H1 (cell line): ENCODE data around the gene MFGE8. TPM values are rescaled to one million over a fixed set of nuclear protein-coding genes. Genes with fewer than 3 reads are reported as not detected.

Experiments
- CTCF ChIA-PET: fragments of 300-600 bp; sonication (Branson Sonifier 250); formaldehyde crosslinking; loops from one replicate; lab custom pipeline; 2021; ENCODE audit not compliant: partially characterized antibody; lab: Charles Lee
- POLR2A ChIA-PET: fragments of 300-600 bp; sonication (Branson Sonifier 250); formaldehyde crosslinking; loops from one replicate; lab custom pipeline; 2021; ENCODE audit warnings: inconsistent platforms; ENCODE audit not compliant: partially characterized antibody; lab: Charles Lee
- DNase-seq, 2 experiments: peaks; one replicate each; pipeline versions ENCODE4 v3.0.0 to v3.0.0-alpha.2; 2010 to 2022; ENCODE audit warnings: low spot score in 2 of 2, low read depth in 1 of 2, mixed read lengths in 1 of 2
- FAIRE-seq: peaks from 2 replicates; lab custom pipeline; 2011; peaks lifted over from hg19 to GRCh38; lab: Jason Lieb, UNC
- H2AFZ ChIP-seq: 2 replicates; pipeline ENCODE4 v1.8.1; 2012; ENCODE audit warnings: low read length, inconsistent platforms
- H2AK5ac ChIP-seq: 2 replicates; pipeline ENCODE4 v1.6.1; 2013; ENCODE audit warnings: low read depth, low read length
- H2BK120ac ChIP-seq: replicated peaks from 2 replicates; pipeline ENCODE3; 2013; ENCODE audit warnings: low read depth, low read length, inconsistent platforms
- H2BK12ac ChIP-seq: 2 replicates; pipeline ENCODE4 v1.6.1; 2013; ENCODE audit warnings: low read depth, low read length
- H2BK15ac ChIP-seq: 2 replicates; pipeline ENCODE4 v1.6.1; 2013; ENCODE audit warnings: low read length
- H2BK20ac ChIP-seq: 2 replicates; pipeline ENCODE4 v1.6.1; 2013; ENCODE audit warnings: low read length
- H2BK5ac ChIP-seq: 2 replicates; pipeline ENCODE4 v1.6.1; 2013; ENCODE audit warnings: low read depth, low read length
- H3K14ac ChIP-seq: 2 replicates; pipeline ENCODE4 v1.6.1; 2013; ENCODE audit warnings: inconsistent platforms; ENCODE audit not compliant: insufficient read length
- H3K18ac ChIP-seq: 2 replicates; pipeline ENCODE4 v1.6.1; 2013; ENCODE audit warnings: low read length; ENCODE audit errors: extremely low read depth
- H3K23ac ChIP-seq: 2 replicates; pipeline ENCODE4 v1.6.1; 2013; ENCODE audit warnings: inconsistent platforms; ENCODE audit not compliant: insufficient read length
- H3K23me2 ChIP-seq: 2 replicates; pipeline ENCODE4 v1.6.1; 2013; ENCODE audit warnings: low read depth, low read length
- H3K27ac ChIP-seq: 2 replicates; pipeline ENCODE4 v1.6.1; 2011; ENCODE audit warnings: low read depth, low read length, inconsistent platforms
- H3K27me3 ChIP-seq, 4 experiments: replicated peaks in 1 of 4; 1 replicate in 1 of 4; 2 replicates in 3 of 4; pipeline versions ENCODE4 v1.6.1 to v1.8.1; 2011 to 2013; ENCODE audit warnings: low read length in 3 of 4, mild to moderate bottlenecking in 3 of 4, inconsistent platforms in 2 of 4, mixed read lengths in 2 of 4, moderate library complexity in 1 of 4; ENCODE audit not compliant: control insufficient read depth in 3 of 4, insufficient read depth in 3 of 4; ENCODE audit errors: extremely low read depth in 1 of 4
- H3K36me3 ChIP-seq, 4 experiments: 2 replicates each; pipeline versions ENCODE4 v1.6.1 to v1.8.1; 2011 to 2013; ENCODE audit warnings: mild to moderate bottlenecking in 4 of 4, low read length in 3 of 4, moderate library complexity in 2 of 4, control low read depth in 1 of 4, inconsistent platforms in 1 of 4; ENCODE audit not compliant: insufficient read depth in 4 of 4, control insufficient read depth in 2 of 4
- H3K4ac ChIP-seq: replicated peaks from 2 replicates; pipeline ENCODE3; 2013; ENCODE audit warnings: low read length, low read depth, mixed read lengths, inconsistent platforms; ENCODE audit not compliant: insufficient read length
- H3K4me1 ChIP-seq, 4 experiments: replicated peaks in 1 of 4; 1 replicate in 1 of 4; 2 replicates in 3 of 4; pipeline versions ENCODE4 v1.6.1 to v1.8.1; 2011 to 2013; ENCODE audit warnings: low read length in 3 of 4, inconsistent platforms in 2 of 4, mixed read lengths in 1 of 4; ENCODE audit not compliant: insufficient read depth in 4 of 4, control insufficient read depth in 3 of 4
- H3K4me2 ChIP-seq, 2 experiments: 2 replicates each; pipeline versions ENCODE4 v1.6.1 to v1.8.1; 2011 to 2013; ENCODE audit warnings: low read depth in 2 of 2, low read length in 2 of 2, control low read depth in 1 of 2, inconsistent platforms in 1 of 2, mild to moderate bottlenecking in 1 of 2; ENCODE audit not compliant: insufficient read depth in 1 of 2
- H3K4me3 ChIP-seq, 4 experiments: fragments of 200-600, 300-600 bp in 1 of 4; sonication (generic), shearing (Covaris generic), sonication (Bioruptor Twin) in 1 of 4; 2 replicates each; pipeline versions ENCODE4 v1.5.1 to v1.8.1; 2011 to 2016; ENCODE audit warnings: low read length in 4 of 4, low read depth in 3 of 4, control low read depth in 2 of 4, inconsistent platforms in 2 of 4, mild to moderate bottlenecking in 2 of 4, mixed read lengths in 1 of 4, moderate library complexity in 1 of 4; ENCODE audit not compliant: insufficient read depth in 2 of 4; ENCODE audit errors: extremely low read depth in 1 of 4
- H3K56ac ChIP-seq: replicated peaks from 2 replicates; pipeline ENCODE3; 2013; ENCODE audit warnings: low read depth, mild to moderate bottlenecking, mixed read lengths, low read length, inconsistent platforms; ENCODE audit not compliant: insufficient read length
- H3K79me1 ChIP-seq: 2 replicates; pipeline ENCODE4 v1.6.1; 2013; ENCODE audit warnings: low read depth, low read length, control low read depth
- H3K79me2 ChIP-seq, 2 experiments: 2 replicates each; pipeline versions ENCODE4 v1.6.1 to v1.8.1; 2012 to 2013; ENCODE audit warnings: low read length in 2 of 2, mild to moderate bottlenecking in 2 of 2, inconsistent platforms in 1 of 2; ENCODE audit not compliant: insufficient read depth in 2 of 2, control insufficient read depth in 1 of 2
- H3K9ac ChIP-seq, 4 experiments: replicated peaks in 1 of 4; 1 replicate in 1 of 4; 2 replicates in 3 of 4; pipeline versions ENCODE4 v1.6.1 to v1.8.1; 2011 to 2013; ENCODE audit warnings: low read depth in 3 of 4, low read length in 3 of 4, control low read depth in 2 of 4, mild to moderate bottlenecking in 2 of 4, moderate library complexity in 2 of 4, inconsistent platforms in 1 of 4; ENCODE audit errors: extremely low read depth in 1 of 4
- H3K9me3 ChIP-seq, 2 experiments: 2 replicates each; pipeline versions ENCODE4 v1.6.1 to v1.8.1; 2012 to 2013; ENCODE audit warnings: mild to moderate bottlenecking in 2 of 2, moderate library complexity in 2 of 2, control low read depth in 1 of 2, inconsistent platforms in 1 of 2, low read depth in 1 of 2, low read length in 1 of 2, mixed read lengths in 1 of 2; ENCODE audit not compliant: insufficient read depth in 2 of 2
- H4K20me1 ChIP-seq, 2 experiments: replicated peaks in 1 of 2; 2 replicates each; pipeline versions ENCODE3 to v1.8.1; 2011 to 2013; ENCODE audit warnings: inconsistent platforms in 2 of 2, low read length in 2 of 2, mild to moderate bottlenecking in 1 of 2; ENCODE audit not compliant: insufficient read depth in 2 of 2, control insufficient read depth in 1 of 2
- H4K5ac ChIP-seq: 2 replicates; pipeline ENCODE4 v1.6.1; 2013; ENCODE audit warnings: low read length, low read depth, mixed read lengths, inconsistent platforms; ENCODE audit not compliant: insufficient read length
- H4K8ac ChIP-seq: 2 replicates; pipeline ENCODE4 v1.8.0; 2013; ENCODE audit warnings: mild to moderate bottlenecking, moderate library complexity, low read length, inconsistent platforms; ENCODE audit not compliant: insufficient read depth; ENCODE audit errors: extremely low read depth
- H4K91ac ChIP-seq: replicated peaks from 2 replicates; pipeline ENCODE3; 2013; ENCODE audit warnings: low read length, mixed read lengths, inconsistent platforms; ENCODE audit not compliant: insufficient read length
- CBX8 ChIP-seq: fragments of 300-800, 300-1000 bp; sonication (generic); IDR thresholded peaks from 2 replicates; pipeline ENCODE4 v1.7.1; 2016; ENCODE audit warnings: low read depth, low read length, borderline replicate concordance
- HDAC2 ChIP-seq, 2 experiments: fragments of 300-600 bp in 1 of 2; sonication (generic) in 1 of 2; IDR thresholded peaks; 2 replicates each; pipeline ENCODE4 v1.6.1; 2011 to 2012; ENCODE audit warnings: low read depth in 2 of 2, low read length in 2 of 2, mild to moderate bottlenecking in 2 of 2, moderate library complexity in 2 of 2, borderline replicate concordance in 1 of 2, inconsistent platforms in 1 of 2
- MAFK ChIP-seq: IDR thresholded peaks from 2 replicates; pipeline ENCODE4 v1.6.1; 2012; ENCODE audit warnings: low read depth, mild to moderate bottlenecking, improper control_type of control experiment, low read length
- PHF8 ChIP-seq: fragments of 200-600 bp; sonication (generic); conservative IDR thresholded peaks from 2 replicates; pipeline ENCODE4 v1.7.1; 2012; ENCODE audit warnings: low read depth, mild to moderate bottlenecking, inconsistent platforms, low read length, moderate library complexity
- POLR2A ChIP-seq, 2 experiments: IDR thresholded peaks; 1 replicate in 1 of 2; 2 replicates in 1 of 2; pipeline ENCODE4 v1.6.1; 2011; ENCODE audit warnings: low read depth in 2 of 2, low read length in 2 of 2, mild to moderate bottlenecking in 2 of 2; ENCODE audit errors: control extremely low read depth in 1 of 2
- POLR2AphosphoS5 ChIP-seq: IDR thresholded peaks from 2 replicates; pipeline ENCODE4 v1.6.1; 2011; ENCODE audit warnings: low read depth, low read length
- RAD21 ChIP-seq, 2 experiments: IDR thresholded peaks in 1 of 2; conservative IDR thresholded peaks in 1 of 2; 2 replicates each; pipeline ENCODE4 v1.6.1; 2011; ENCODE audit warnings: low read depth in 2 of 2, low read length in 2 of 2, improper control_type of control experiment in 1 of 2, inconsistent platforms in 1 of 2, mild to moderate bottlenecking in 1 of 2, moderate library complexity in 1 of 2
- RBBP5 ChIP-seq: IDR thresholded peaks from 2 replicates; pipeline ENCODE4 v1.7.1; 2012; ENCODE audit warnings: low read depth, mild to moderate bottlenecking, inconsistent platforms, low read length, moderate library complexity, borderline replicate concordance
- RXRA ChIP-seq: IDR thresholded peaks from 2 replicates; pipeline ENCODE4 v1.6.1; 2011; ENCODE audit warnings: low read depth, mild to moderate bottlenecking, low read length, moderate library complexity; ENCODE audit not compliant: insufficient read depth
- SRF ChIP-seq: IDR thresholded peaks from 2 replicates; pipeline ENCODE4 v1.6.1; 2011; ENCODE audit warnings: mild to moderate bottlenecking, low read depth, low read length, moderate library complexity
- SUZ12 ChIP-seq: fragments of 200-600 bp; sonication (generic); IDR thresholded peaks from 2 replicates; pipeline ENCODE4 v1.6.1; 2012; ENCODE audit warnings: mild to moderate bottlenecking, inconsistent platforms, low read length, moderate library complexity, mixed read lengths
- TBP ChIP-seq: IDR thresholded peaks from 2 replicates; pipeline ENCODE4 v1.6.1; 2011; ENCODE audit warnings: low read depth, low read length, improper control_type of control experiment
- USF2 ChIP-seq: IDR thresholded peaks from 2 replicates; pipeline ENCODE4 v1.6.1; 2011; ENCODE audit warnings: low read length, improper control_type of control experiment
- WGBS, 2 experiments: shearing (Covaris generic) in 1 of 2; methylation state at CpG; one replicate each; pipeline versions ENCODE4 v1.1.6 to v1.1.7; 2013 to 2015; ENCODE audit warnings: low lambda C conversion rate in 2 of 2, mixed read lengths in 2 of 2, inconsistent platforms in 1 of 2, low coverage in 1 of 2, missing lambda C conversion rate in 1 of 2; ENCODE audit not compliant: insufficient replicate concordance in 2 of 2, insufficient coverage in 1 of 2, insufficient read length in 1 of 2; ENCODE audit errors: extremely low coverage in 1 of 2, missing lambda C conversion rate in 1 of 2; 5-methylcytosine and 5-hydroxymethylcytosine counted together
- polyA plus RNA-seq, 7 experiments: library from polyadenylated mRNA; depleted of rRNA in 3 of 7; stranded (reverse) in 5 of 7; unstranded in 2 of 7; fragments of >200 nt in 5 of 7; fragments of 200-250 nt in 2 of 7; gene quantifications; 1 replicate in 5 of 7; 2 replicates in 1 of 7; 4 replicates in 1 of 7; pipeline versions ENCODE4 v1.2.1 to v1.2.3, GENCODE V29; 2011 to 2013; ENCODE audit warnings: missing spikeins in 2 of 7, mixed read lengths in 2 of 7
- total RNA-seq: library from RNA; stranded (reverse); fragmentation: NEBNext Ultra II Directional; extraction: Animal tissue kit (Norgen Biotek cat#: 25700); gene quantifications from 2 replicates; pipeline ENCODE4 v1.2.1, GENCODE V29; 2021

Gene MFGE8
- total and polyA plus RNA-seq, 2 of the 8 experiments (the other 6 are each of a cell fraction or from before 2014, with no cell fraction given): 1,237 to 2,117 TPM

DNA sequence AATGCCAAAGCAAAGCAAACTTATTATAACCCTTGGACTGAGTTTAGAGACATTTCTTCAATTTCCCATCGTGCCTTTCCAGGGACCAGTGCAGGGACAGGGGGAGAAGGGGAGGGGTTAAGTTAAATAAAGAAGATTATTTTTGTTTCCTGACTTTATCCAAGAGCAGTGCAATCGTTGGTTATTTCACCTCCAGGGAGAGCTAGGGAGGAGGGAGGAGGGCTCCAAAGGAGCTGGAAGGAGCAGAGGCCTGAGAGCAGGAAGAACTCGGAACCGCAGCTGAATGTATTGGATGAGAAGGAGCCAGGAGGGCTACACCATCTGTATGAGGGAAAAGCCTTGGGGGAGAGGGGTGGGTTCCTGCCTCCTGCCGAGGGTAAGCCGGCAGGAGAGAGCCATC lies 38.5 kb downstream of the MFGE8 start:
- H2BK120ac ChIP-seq: no peak overlapping the region
- H4K91ac ChIP-seq: no peak overlapping the region
- H2AFZ ChIP-seq: no peak overlapping the region
- H3K79me1 ChIP-seq: no peaks in the 10 kb centered on the region
- peaks cover 0 to 17% (median 5%) of the 10 kb centered on the region in 4 experiments; a peak in 5 of 8 replicates for H3K36me3 ChIP-seq
- H3K4me3 ChIP-seq: no peak overlapping the region
- H3K4ac ChIP-seq: no peak overlapping the region
- POLR2A ChIA-PET: no interaction called here
- no peak overlapping the region for H3K56ac ChIP-seq
- no peaks in the 10 kb centered on the region for H3K9me3 ChIP-seq
- H2BK20ac ChIP-seq: no peak overlapping the region
- no peak overlapping the region for H2AK5ac ChIP-seq
- FAIRE-seq: no peak
- H3K27me3 ChIP-seq: no peaks in the 10 kb centered on the region
- H3K9ac ChIP-seq: no peak overlapping the region
- H4K20me1 ChIP-seq: peaks cover 0 to 2% of the 10 kb centered on the region in 2 experiments
- no peak overlapping the region for H3K23ac ChIP-seq
- no peaks in the 10 kb centered on the region for H3K79me2 ChIP-seq
- H2BK12ac ChIP-seq: no peak overlapping the region
- H3K14ac ChIP-seq: no peak overlapping the region
- DNase-seq: no peak
- no peak overlapping the region for H3K18ac ChIP-seq
- no peak overlapping the region for H2BK15ac ChIP-seq
- no peak overlapping the region for H2BK5ac ChIP-seq
- CTCF ChIA-PET: interaction anchor here (0.7 to 1.3 kb wide), 3 partner anchors 91 to 303 kb away, joined by 3 to 4 read pairs (median 3); no protein-coding TSS in a partner anchor
- H4K5ac ChIP-seq: no peak overlapping the region
- peaks cover 0 to 6% (median 2%) of the 10 kb centered on the region in 4 experiments; a peak in 4 of 7 replicates for H3K4me1 ChIP-seq
- no peak overlapping the region for H3K27ac ChIP-seq
- no peak overlapping the region for H3K4me2 ChIP-seq
- no peak overlapping the region for H4K8ac ChIP-seq
- H3K23me2 ChIP-seq: no peaks in the 10 kb centered on the region
- WGBS, 2 experiments: 88% methylated on average over 6 of the region's 6 CpGs; no CpG with 5 or more reads in 1 of the 2 experiments
- TF ChIP-seq CBX8: no peak
- TF ChIP-seq RAD21 (IDR thresholded peaks at IDR 0.05 in 1 of 2, conservative IDR thresholded peaks at IDR 0.05 in 1 of 2; ENCODE audit: low read depth in 2 of 2, low read length in 2 of 2): no peak
- no peak for TF ChIP-seq SRF
- TF ChIP-seq SUZ12: no peak
- no peak for TF ChIP-seq MAFK
- no peak for TF ChIP-seq USF2
- TF ChIP-seq POLR2A (IDR thresholded peaks at IDR 0.05; ENCODE audit: control extremely low read depth in 1 of 2, low read depth in 2 of 2, low read length in 2 of 2): no peak
- no peak for TF ChIP-seq POLR2AphosphoS5
- TF ChIP-seq RBBP5: no peak
- no peak for TF ChIP-seq RXRA
- TF ChIP-seq HDAC2 (IDR thresholded peaks at IDR 0.05; ENCODE audit: borderline replicate concordance in 1 of 2, low read depth in 2 of 2, low read length in 2 of 2): no peak
- no peak for TF ChIP-seq TBP
- TF ChIP-seq PHF8: no peak
